WTC11 (cell line): Measurements from ENCODE around the gene PIEZO1.

Experiments
- CREB1 ChIP-seq: sonication (generic); formaldehyde crosslinking; IDR thresholded peaks from 2 replicates; pipeline ENCODE4 v1.8.0; 2023; ENCODE audit warnings: mild to moderate bottlenecking, missing genetic modification reagents
- CTCF ChIP-seq: fragments of 200-600 bp; IDR thresholded peaks from 2 replicates; pipeline ENCODE4 v1.8.0; 2022; ENCODE audit warnings: antibody characterized with exemption
- MAX ChIP-seq: sonication (generic); formaldehyde crosslinking; IDR thresholded peaks from 2 replicates; pipeline ENCODE4 v1.8.0; 2022; ENCODE audit warnings: mild to moderate bottlenecking, missing genetic modification reagents
- NFE2L1 ChIP-seq: sonication (generic); formaldehyde crosslinking; IDR thresholded peaks from 2 replicates; pipeline ENCODE4 v1.8.1; 2023; ENCODE audit warnings: missing genetic modification reagents
- NR2C2 ChIP-seq: sonication (generic); formaldehyde crosslinking; IDR thresholded peaks from 2 replicates; pipeline ENCODE4 v1.8.0; 2022; ENCODE audit warnings: mild to moderate bottlenecking, missing genetic modification reagents
- RELA ChIP-seq: sonication (generic); formaldehyde crosslinking; IDR thresholded peaks from 2 replicates; pipeline ENCODE4 v1.8.1; 2022; ENCODE audit warnings: missing genetic modification reagents, mild to moderate bottlenecking, borderline replicate concordance
- SP1 ChIP-seq: sonication (generic); formaldehyde crosslinking; conservative IDR thresholded peaks from 2 replicates; pipeline ENCODE4 v1.8.1; 2022; ENCODE audit warnings: missing genetic modification reagents
- TCF7 ChIP-seq: sonication (generic); formaldehyde crosslinking; IDR thresholded peaks from 2 replicates; pipeline ENCODE4 v1.8.0; 2022; ENCODE audit warnings: mild to moderate bottlenecking, low read depth, missing genetic modification reagents, moderate library complexity
- ZBTB21 ChIP-seq: sonication (generic); formaldehyde crosslinking; IDR thresholded peaks from 2 replicates; pipeline ENCODE4 v1.8.1; 2023; ENCODE audit warnings: mild to moderate bottlenecking, missing genetic modification reagents, borderline replicate concordance
- TF ChIP-seq, protein P1 (sequence below): sonication (generic); formaldehyde crosslinking; IDR thresholded peaks from 2 replicates; pipeline ENCODE4 v1.8.1; 2022; ENCODE audit warnings: mild to moderate bottlenecking, moderate library complexity, missing genetic modification reagents
- TF ChIP-seq, protein P2 (sequence below): sonication (generic); formaldehyde crosslinking; IDR thresholded peaks from 2 replicates; pipeline ENCODE4 v1.8.1; 2023; ENCODE audit warnings: mild to moderate bottlenecking, missing genetic modification reagents
- TF ChIP-seq, protein P3 (sequence below): sonication (generic); formaldehyde crosslinking; IDR thresholded peaks from 2 replicates; pipeline ENCODE4 v1.8.0; 2022; ENCODE audit warnings: mild to moderate bottlenecking, missing genetic modification reagents
- TF ChIP-seq, protein P4 (sequence below): sonication (generic); formaldehyde crosslinking; IDR thresholded peaks from 2 replicates; pipeline ENCODE4 v1.8.1; 2022; ENCODE audit warnings: missing genetic modification reagents, borderline replicate concordance

GRCh38 chr16:88758227-88758943 lies 26.6 kb downstream of the PIEZO1 start:
- TF ChIP-seq TCF7 (CRISPR knock-in tag) (no peak), CTCF (no peak), MAX (CRISPR knock-in tag) (no peak), ZBTB21 (no peak), NR2C2 (no peak), NFE2L1 (CRISPR knock-in tag) (no peak), SP1 (no peak), RELA (CRISPR knock-in tag) (no peak), CREB1 (no peak)
- TF ChIP-seq, protein P1, sequence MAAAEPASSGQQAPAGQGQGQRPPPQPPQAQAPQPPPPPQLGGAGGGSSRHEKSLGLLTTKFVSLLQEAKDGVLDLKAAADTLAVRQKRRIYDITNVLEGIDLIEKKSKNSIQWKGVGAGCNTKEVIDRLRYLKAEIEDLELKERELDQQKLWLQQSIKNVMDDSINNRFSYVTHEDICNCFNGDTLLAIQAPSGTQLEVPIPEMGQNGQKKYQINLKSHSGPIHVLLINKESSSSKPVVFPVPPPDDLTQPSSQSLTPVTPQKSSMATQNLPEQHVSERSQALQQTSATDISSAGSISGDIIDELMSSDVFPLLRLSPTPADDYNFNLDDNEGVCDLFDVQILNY (CRISPR knock-in tag): no peak
- TF ChIP-seq, protein P2, sequence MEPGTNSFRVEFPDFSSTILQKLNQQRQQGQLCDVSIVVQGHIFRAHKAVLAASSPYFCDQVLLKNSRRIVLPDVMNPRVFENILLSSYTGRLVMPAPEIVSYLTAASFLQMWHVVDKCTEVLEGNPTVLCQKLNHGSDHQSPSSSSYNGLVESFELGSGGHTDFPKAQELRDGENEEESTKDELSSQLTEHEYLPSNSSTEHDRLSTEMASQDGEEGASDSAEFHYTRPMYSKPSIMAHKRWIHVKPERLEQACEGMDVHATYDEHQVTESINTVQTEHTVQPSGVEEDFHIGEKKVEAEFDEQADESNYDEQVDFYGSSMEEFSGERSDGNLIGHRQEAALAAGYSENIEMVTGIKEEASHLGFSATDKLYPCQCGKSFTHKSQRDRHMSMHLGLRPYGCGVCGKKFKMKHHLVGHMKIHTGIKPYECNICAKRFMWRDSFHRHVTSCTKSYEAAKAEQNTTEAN (CRISPR knock-in tag): no peak
- TF ChIP-seq, protein P3, sequence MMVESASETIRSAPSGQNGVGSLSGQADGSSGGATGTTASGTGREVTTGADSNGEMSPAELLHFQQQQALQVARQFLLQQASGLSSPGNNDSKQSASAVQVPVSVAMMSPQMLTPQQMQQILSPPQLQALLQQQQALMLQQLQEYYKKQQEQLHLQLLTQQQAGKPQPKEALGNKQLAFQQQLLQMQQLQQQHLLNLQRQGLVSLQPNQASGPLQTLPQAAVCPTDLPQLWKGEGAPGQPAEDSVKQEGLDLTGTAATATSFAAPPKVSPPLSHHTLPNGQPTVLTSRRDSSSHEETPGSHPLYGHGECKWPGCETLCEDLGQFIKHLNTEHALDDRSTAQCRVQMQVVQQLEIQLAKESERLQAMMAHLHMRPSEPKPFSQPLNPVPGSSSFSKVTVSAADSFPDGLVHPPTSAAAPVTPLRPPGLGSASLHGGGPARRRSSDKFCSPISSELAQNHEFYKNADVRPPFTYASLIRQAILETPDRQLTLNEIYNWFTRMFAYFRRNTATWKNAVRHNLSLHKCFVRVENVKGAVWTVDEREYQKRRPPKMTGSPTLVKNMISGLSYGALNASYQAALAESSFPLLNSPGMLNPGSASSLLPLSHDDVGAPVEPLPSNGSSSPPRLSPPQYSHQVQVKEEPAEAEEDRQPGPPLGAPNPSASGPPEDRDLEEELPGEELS (CRISPR knock-in tag): no peak
- TF ChIP-seq, protein P4, sequence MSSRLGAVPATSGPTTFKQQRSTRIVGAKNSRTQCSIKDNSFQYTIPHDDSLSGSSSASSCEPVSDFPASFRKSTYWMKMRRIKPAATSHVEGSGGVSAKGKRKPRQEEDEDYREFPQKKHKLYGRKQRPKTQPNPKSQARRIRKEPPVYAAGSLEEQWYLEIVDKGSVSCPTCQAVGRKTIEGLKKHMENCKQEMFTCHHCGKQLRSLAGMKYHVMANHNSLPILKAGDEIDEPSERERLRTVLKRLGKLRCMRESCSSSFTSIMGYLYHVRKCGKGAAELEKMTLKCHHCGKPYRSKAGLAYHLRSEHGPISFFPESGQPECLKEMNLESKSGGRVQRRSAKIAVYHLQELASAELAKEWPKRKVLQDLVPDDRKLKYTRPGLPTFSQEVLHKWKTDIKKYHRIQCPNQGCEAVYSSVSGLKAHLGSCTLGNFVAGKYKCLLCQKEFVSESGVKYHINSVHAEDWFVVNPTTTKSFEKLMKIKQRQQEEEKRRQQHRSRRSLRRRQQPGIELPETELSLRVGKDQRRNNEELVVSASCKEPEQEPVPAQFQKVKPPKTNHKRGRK: no peak
